HS-5 (cell line): Measurements from ENCODE around the gene PRKAR1B.
A peak's percentile ranks its signal among the peaks of the same experiment; 100 is the strongest.
"Not testable (repeated sequence)": the region's sequence is repeated elsewhere in the genome, so short reads cannot be mapped to it uniquely, and the experiment has no call there.

ENCODE experiments used
- DNase-seq: peaks from one replicate; pipeline ENCODE4 v3.0.0-alpha.2; 2012; ENCODE audit warnings: low read depth

PRKAR1B gene

DNA sequence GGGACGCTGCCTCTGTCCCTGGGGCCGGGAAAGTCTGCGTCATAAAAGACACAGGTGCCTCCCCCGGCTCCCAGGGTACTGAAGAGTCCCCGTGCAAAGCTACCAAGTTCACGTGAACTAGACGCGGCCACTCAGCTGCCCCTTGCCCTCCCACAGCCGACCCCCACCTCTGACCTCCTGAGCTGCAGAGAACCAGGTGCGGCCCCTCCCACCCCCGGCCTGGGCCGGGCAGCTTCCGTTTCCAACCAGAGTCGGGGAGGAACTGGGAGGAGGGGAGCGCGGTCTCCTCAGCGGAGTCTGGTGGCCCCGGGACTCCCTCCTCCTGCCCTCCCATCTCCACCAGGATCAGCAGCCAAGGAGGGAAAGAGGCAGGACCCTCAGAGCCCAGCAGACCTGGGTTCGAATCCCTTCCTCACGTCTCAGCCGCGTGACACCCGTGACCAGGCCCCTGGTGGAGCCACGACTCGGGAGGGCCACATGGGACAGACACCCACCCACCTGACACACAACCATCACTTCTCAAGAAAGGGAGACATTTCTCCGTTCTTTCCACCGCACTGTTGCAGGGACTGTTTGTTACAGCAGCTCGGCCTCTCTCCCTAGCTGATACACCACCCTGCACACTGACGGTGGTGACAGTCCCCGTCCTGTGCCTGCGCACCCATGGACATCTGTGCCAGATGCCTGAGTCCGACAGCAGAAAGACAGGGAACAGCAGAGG is 170.1 kb downstream of the PRKAR1B start:
- no peak for DNase-seq

DNA sequence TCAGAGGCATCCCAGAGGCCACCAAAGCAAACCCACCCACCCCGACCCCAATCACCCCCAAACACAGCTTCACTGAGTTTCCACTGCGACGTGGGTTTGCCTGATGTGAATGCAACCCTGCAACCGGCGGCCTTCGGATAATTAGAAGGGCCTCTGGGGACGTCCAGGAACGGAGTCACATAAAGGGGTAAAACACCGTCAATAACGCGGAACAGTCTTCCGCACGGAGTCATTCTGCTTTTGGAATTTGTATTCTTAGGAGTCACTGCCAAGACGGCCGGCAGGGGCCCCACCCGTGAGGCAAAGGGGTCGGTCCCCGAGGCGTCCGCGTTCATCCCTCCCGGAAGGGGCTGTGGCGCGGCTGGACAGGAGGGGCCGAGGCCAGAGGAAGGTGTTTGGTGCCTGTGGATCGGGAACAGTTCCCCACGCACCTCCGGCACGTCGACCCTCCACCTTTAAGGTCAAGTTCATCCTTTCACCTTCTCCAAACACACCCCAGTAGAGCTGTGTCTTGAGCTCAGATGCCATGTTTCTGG is 170.7 kb downstream of the PRKAR1B start:
- DNase-seq, result no peak

DNA sequence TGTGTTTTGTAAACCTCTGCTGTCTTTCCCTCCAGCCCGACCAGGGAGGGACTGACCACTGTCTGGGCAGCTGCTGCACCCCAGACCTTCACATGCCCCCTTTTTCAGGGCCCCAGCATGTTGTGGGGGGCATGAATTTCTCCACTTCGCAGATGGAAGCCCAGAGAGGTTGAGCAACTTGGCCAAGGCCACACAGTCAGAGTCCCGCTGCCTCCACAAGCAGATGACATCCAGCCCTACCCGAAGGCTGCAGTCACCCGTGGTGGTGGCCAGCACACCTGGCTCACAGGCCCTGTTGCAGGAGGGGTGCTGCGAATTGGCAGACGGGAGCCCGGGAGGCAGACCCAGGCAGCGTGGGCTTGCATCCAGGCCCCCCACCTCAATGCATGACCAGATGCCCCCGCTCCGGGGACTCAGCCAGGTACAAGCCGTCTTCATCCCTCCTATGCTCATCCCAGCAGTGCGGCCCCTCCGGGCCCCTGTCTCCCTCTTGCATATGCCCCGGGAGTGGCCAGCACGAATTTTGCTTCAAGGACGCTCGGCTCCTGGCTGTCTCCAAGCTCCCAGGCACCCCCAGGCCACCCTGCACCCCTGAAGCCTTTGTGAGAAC is 171.4 kb downstream of the PRKAR1B start:
- no peak for DNase-seq

DNA sequence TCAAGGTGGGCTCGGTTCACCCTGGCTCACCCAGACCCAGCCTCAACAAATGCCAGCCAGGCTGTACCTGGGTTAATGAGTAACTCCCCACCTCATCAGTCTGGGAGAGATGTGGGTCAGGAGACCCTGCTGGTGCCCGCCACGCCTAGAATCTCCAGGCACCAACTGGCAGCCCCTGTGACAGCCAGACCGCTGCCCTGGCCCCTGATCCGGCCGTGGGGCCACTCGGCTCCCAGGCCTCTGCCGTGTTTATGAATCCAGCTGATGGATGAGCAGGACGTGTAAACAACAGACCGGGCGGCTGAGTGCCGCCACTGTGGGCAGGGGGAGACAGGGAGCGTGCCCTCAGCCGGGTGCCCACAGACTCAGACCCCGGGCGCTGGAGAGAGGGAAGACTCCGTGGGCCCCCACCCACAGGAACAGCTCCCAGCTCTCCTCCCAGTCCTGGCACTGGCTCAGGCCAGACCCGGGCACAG is 173.4 kb downstream of the PRKAR1B start:
- no peak for DNase-seq

DNA sequence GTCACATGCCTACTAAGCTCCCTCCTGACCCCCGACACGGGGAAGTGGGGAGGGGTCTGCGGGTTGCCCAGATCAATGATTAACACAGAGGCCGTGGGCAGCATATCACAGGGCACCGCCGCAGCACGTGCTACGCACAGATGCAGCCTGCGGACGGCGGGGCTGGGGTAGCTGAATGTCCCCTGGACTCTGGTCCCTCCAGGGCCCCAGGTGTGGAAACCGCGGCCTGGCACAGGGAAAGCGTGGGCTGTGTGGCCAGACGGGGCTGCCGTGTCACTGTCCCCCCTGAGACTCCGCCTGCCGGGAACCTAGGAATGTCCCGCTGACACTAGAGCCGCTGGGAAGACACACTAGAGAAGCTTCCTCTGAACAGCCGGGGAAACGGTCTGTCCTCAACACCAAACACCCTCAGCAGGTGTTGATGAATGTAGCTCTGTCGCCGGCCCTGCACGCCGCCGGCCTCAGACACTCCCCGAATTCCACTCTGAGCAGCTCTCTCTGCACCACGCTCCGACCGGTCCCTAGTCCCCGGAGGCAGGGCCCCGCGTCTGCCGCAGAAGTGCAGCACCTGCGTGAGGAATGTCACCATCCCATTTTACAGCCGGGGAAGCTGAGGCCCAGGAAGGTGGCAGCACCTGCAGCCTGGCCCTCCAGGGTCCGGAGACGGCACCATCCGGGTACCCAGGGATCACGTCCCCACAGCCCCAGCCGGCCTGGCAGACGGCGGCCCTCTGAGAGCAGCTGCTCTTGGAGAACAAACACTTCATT is 174.0 kb downstream of the PRKAR1B start:
- no peak for DNase-seq

DNA sequence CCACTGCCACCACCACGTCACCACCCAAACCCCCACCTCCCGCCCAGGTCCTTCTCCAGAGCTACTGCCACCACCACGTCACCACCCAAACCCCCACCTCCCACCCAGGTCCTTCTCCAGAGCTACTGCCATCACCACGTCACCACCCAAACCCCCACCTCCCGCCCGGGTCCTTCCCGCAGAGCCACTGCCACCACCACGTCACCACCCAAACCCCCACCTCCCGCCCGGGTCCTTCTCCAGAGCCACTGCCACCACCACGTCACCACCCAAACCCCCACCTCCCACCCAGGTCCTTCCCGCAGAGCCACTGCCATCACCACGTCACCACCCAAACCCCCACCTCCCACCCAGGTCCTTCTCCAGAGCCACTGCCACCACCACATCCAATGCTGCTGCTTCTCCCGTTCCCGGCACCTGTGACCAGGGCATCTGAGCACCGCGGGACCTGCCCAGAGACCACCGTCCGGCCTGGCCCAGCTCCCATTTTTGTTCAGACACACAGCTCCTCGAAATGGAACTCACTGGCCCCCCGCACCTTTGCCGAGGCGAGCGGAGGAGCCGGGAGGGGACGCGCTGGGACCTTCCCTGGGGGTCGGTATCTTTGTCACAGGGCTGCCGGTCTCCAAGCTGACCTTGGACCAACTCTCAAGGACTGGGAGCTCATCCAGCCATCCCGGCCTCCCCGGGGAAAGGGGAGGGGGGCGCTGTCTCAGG is 174.8 kb downstream of the PRKAR1B start:
- DNase-seq, result not testable (repeated sequence)

DNA sequence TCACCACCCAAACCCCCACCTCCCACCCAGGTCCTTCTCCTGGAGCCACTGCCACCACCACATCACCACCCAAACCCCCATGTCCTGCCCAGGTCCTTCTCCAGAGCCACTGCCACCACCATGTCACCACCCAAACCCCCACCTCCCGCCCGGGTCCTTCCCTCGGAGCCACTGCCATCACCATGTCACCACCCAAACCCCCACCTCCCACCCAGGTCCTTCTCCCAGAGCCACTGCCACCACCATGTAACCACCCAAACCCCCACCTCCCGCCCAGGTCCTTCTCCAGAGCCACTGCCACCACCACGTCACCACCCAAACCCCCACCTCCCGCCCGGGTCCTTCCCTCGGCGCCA is 175.5 kb downstream of the PRKAR1B start:
- DNase-seq, result not testable (repeated sequence)

DNA sequence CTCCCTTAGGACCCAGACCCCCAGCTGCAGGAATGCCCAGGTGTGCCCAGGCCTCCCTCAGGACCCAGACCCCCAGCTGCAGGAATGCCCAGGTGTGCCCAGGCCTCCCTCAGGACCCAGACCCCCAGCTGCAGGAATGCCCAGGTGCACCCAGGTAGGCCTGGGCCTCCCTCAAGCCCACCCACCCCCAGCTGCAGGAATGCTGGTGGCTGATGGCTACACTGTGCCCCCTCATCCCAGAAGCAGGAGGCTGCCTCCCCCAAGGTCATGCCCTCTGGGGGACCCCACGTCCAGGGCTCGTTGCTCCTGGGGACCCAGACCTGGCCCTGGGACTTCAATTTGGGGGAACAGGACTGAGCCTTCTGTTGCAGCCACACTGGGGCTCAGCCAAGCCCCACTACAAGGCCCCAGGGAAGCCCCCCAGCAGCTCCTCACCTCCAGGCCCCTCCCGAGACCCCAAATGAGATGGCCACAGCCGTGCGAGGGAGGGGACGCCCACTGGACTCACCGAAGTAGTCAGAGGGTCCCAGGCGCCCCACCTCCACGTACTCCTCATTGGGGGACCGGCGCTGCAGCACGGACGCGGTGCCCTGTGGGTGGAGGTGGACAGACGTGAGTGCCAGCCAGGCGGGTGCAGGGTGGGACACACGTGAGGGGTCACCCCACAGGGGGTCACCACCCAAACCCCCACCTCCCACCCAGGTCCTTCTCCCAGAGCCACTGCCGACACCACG is 176.0 kb downstream of the PRKAR1B start:
- DNase-seq, result no peak

DNA sequence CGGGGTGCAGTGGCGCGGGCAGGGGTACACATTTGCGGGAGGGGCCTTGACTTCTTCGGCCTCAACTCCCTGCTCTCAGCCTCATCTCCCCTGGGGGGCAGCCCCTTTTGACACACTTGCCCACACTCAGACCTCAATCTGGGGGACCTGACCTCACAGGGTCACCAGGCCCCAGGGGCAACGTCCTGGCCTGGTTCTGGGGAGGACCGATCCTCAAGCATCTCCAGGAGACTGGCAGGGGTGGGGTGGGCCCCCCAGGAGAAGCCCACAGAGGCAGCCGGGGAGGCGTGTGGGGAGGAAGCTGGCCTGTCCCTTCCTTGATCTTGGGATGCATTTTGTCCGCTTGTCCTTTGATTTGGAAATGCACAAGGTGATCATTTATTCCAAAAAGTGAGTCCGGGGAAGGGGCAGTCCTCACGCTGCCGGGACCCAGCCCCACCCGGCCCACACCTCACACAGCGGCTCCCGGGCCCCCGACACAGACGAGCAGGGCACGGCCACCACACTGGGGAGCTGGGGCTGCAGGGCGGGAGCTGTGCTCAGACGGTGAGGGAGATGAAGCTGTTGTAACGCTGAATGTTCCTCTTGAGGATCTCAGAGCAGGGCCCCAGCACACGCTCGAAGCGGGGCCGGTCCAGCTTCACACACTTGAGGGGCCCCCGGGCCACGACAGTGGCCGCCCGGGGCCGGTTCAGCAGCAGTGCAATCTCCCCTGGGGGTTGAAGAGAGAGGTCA is 177.0 kb downstream of the PRKAR1B start:
- no peak for DNase-seq

DNA sequence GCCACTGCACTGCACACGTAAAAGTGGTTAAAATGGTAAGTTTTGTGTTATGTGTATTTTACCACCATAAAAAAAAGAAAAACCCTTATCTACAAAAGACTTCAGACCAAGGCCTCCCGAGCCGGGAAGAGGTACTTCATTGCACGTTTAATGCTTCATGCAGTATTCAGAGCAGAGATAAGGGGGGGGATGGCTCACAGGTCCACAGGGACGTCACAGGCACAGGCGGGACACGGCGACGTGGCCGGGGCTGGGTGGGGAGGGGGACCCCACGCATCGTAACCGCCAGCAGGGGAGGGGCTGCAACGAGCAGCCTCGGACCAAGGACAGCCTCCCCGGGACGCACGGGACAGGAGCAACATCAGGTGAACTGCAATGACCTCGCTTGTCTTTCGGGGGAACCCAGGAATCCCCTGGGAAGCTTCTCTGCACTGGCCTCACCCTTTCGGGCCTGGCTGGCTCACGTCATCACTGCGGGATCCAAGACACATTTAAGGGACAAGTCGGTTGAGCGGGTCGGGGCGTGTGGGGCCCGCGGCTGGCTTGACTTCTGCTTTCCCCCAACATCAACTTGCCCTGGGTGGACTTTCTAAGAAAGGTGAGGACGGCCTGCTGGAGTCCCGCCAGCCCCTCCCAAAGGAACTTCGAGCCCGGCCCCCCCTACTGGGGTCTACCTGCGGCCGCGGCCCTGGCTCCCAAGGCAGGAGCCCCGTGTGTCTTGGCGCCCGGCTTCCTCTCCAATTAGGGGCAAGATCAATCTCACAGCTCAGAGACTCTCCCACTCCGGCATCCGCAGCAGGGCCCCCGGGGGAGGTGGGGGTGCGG is 177.8 kb downstream of the PRKAR1B start:
- no peak for DNase-seq

DNA sequence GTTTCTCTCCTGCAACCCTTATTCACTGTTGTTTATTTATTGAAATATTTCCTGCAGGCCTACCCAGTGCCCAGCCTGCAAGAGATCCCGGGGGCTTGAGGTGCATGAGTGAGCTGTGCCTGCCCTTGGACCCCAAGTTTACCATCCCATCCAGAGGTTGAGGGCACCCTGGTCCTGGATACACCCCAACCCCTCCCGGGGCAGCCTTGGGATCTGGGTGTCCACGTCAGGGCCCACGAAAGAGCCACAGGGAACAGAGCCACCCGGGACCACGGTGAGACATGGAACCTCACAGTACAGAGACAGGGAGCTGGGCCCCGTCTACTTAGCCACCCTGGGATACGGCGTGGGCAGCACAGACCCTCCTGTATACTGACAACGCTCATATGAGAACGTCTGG is 178.7 kb downstream of the PRKAR1B start:
- no peak for DNase-seq

DNA sequence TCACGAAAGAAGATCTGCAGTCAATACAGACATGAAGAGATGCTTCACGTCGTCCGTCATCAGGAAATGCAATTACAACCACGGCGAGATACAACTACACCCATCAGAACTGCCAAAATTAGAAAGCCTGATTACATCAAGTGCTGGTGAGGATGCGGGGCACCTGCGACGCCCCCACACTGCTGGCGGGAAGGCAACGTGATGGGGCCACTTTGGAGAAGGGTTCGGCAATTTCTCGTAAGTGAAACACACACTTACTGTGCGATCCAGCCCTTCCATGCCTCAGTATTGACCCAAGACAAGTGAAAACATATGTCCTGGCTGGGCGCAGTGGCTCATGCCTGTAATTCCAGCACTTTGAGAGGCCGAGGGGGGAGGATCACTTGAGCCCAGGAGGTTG is 181.6 kb downstream of the PRKAR1B start:
- no peak for DNase-seq

DNA sequence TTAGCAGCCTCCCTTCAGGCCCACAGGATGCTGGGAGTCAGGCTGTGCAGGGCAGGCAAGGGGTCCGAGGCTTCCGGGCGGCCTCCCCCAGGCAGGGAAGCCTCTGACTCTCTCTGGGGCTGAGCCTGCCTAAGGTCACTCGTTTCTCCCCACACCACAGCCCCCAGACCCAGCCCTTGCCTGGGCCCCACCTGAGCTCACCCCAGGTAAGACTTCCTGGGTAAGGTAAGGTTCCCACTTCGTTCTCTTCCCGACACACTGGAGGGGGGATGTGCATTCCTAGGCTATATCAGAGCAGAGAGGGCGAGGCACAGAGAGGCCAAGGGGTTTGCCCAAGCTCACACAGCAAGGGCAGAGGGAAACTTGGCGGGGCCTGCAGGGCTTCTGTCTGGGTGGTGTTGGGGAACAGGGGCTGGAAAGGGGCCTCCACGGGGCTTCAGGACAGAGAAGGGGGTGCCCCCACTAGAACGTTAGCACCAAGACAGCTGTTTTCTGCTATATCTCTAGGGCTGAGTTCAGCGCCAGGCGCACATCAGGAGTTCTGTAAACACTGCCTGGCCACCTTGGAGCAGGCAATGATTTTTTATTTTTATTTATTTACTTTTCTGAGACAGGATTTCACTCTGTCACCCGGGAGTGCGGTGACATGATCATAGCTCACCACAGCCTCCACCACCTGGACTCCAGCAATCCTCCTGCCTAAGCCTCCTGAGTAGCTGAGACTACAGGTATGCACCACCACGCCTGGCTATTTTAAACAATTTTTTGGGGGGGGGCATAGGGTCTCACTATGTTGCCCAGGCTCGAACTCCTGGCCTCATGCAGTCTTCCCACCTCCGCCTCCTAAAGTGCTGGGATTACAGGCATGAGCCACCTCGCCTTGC is 182.5 kb downstream of the PRKAR1B start:
- DNase-seq, result no peak

DNA sequence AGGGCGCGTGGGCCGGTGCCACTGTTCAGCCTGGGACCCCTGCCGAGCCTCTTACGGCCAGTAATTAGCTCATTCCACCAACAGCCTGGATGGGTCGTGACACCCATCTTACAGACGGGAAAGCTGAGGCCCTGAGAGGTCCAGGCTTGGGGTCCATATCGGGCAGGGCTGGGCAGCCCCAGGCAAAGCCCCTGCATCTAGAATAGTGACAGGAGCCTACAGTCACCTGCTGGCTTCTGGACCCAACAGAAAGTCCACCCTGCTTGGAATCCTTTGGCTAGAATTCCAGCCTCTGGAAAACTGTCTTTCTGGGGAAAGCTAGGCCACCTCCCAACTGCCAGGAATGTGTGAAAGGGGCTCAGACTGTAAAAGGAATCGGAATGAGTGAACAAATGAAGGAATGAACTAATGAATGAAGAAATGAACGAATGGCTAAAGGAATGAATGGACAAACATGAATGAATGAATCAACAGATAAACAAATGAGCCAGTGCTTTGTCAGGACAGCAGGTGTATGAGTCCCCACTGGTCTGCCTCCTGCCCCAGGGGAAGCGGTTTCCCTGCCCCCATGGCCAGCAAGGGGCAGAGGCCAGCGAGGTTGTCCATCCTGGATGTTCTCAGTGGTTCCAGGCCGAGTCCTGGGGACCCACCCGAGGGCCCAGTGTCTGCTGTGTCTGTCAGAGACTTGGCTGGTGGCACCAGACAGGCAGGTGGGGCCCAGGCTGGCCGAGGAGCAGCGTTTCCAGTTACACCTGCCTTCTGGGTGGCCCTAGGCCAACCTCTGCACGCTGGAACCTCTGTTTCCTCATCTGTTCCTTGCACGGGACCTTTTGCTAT is 183.4 kb downstream of the PRKAR1B start:
- no peak for DNase-seq

DNA sequence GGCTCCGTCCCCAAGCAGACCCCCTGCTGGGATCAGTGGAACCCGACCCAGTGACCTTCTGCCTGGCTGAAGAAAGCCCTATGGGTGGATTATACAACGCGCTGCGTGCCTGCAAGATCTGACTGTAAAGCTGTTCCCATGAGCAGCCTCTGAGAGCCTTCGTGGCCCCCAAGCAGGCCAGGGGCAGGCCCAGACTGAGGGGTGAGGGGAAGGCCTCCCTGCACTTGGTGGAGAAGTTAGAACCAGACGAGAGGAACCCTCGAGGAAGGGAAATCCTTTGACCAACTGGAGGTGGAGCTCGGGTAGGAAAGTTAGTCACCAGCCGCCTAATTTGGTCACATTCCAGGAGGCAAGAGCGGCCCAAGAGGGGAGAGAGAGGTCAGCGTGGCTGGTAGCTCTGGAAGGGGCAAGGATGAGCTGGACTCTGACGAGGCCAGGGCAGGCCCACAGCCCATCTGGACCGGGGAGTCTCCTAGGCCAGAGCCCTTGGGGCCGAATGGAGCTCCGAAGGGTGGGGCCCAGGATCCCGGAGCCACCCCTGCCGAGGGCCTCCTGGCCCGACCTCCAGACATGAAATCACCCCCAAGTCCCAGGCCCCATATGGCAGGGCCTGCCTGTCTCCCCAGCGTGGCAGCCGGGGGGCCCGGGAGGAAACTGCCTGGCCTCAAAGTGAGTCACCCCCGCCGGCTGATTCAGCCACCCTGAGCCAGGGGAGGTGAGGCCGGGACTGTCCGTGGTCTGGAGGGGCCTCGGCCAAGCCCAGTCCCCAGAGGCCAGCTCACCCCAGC is 184.2 kb downstream of the PRKAR1B start:
- peak; percentile 94 for DNase-seq

DNA sequence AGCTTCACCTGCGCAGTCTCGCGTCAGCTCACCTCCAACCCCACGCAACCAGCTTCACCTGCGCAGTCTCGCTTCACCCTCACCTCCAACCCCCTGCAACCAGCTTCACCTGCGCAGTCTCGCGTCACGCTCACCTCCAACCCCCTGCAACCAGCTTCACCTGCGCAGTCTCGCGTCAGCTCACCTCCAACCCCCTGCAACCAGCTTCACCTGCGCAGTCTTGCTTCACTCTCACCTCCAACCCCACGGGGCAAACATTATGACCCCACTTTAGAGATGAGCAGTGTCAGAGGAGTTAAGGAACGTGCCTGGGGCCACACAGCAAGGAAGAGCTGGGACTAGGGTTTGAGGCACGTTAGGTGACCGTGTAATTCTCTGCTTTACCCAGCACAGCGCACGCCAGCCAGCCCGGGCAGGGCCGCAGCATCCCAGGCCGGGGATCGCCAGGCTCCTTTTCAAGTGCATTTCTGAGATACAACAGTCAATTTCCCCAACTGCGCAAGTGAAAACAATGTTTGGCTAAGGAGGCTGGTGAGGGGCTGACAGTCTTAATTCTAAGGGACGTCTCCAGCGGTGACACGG is 184.9 kb downstream of the PRKAR1B start:
- no peak for DNase-seq

DNA sequence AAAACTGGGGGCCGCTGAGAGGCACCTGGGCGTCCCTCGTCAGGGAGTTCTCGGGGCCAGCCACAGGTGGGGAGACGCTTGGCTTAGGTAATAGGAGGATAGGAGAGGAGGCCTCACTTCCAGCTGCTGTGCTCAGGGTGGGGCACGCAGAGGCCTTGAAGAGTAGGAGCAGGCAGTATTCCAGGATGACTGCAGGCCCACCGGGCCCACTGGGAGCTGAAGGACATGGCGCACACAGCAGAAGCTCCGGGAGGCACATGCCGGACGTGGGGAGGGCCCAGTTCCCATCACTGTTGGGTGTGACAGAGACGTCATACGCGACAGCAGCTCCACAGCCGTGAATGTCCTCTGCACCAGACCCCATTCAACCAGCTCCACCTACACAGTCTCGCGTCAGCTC is 185.4 kb downstream of the PRKAR1B start:
- no peak for DNase-seq
